ENCODE data around the gene RNU1-3.
"Not testable (repeated sequence)": the region's sequence is repeated elsewhere in the genome, so short reads cannot be mapped to it uniquely, and the experiment has no call there.

The RNU1-3 gene

DNA sequence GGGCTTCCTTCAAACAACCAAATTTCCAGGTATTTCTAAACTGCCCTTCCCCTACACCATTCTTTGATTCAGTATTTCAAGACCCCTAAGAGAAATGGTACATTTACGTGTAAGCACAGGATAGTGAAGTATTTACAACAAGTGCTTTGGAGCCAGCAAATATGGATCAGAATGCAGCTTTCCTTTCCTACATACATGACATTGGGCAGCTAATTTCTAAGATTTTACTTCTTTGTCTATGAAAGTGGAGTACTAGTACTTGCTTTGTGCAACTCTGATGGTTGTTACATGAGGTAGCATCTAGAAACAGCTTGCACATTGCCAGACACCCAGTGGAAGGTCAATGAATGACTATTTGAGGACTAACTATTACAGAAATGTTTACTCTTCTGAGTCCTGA lies 15.2 kb downstream of the RNU1-3 start:
- H3K9me3 ChIP-seq (ENCODE audit: control insufficient read depth, low read length); H3K36me3 ChIP-seq (ENCODE audit: control insufficient read depth, insufficient read depth, low read length); H3K4me3 ChIP-seq (ENCODE audit: insufficient read depth, low read depth, low read length, poor library complexity, severe bottlenecking); H3K27ac ChIP-seq (ENCODE audit: insufficient read depth, low read length, poor library complexity, severe bottlenecking); H3K27me3 ChIP-seq (replicated peaks; ENCODE audit: control insufficient read depth, insufficient read depth, low read length, poor library complexity, severe bottlenecking); DNase-seq; H3K4me1 ChIP-seq (ENCODE audit: control insufficient read depth, insufficient read depth, low read length, poor library complexity, severe bottlenecking): not testable (repeated sequence)

DNA sequence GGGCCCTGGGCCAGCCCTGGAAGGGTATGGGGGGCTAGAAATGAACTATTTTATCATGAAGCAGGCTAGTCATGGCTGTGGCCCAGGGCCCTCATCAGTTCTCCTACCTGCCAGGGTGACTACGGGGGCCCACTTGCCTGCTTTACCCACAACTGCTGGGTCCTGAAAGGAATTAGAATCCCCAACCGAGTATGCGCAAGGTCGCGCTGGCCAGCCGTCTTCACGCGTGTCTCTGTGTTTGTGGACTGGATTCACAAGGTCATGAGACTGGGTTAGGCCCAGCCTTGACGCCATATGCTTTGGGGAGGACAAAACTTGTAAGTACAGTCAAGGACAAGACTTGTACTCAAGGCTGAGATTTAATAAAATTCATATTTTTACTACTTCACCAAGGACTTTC lies 16.8 kb downstream of the RNU1-3 start:
- H3K36me3 ChIP-seq (ENCODE audit: control insufficient read depth, insufficient read depth, low read length); H3K27ac ChIP-seq (ENCODE audit: insufficient read depth, low read length, poor library complexity, severe bottlenecking); H3K9me3 ChIP-seq (ENCODE audit: control insufficient read depth, low read length); DNase-seq; H3K27me3 ChIP-seq (replicated peaks; ENCODE audit: control insufficient read depth, insufficient read depth, low read length, poor library complexity, severe bottlenecking); H3K4me1 ChIP-seq (ENCODE audit: control insufficient read depth, insufficient read depth, low read length, poor library complexity, severe bottlenecking); H3K4me3 ChIP-seq (ENCODE audit: insufficient read depth, low read depth, low read length, poor library complexity, severe bottlenecking): not testable (repeated sequence)

DNA sequence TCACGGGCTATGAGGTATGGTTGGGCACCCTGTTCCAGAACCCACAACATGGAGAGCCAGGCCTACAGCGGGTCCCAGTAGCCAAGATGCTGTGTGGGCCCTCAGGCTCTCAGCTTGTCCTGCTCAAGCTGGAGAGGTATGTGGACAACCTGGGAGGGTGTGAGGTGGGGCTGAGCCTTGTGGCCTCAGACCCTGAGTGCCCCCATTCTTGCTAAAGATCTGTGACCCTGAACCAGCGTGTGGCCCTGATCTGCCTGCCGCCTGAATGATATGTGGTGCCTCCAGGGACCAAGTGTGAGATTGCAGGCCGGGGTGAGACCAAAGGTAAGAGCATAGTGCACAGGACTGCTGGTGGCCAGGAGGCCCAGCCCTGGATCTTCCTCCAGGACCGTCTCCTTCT lies 17.4 kb downstream of the RNU1-3 start:
- DNase-seq; H3K27me3 ChIP-seq (replicated peaks; ENCODE audit: control insufficient read depth, insufficient read depth, low read length, poor library complexity, severe bottlenecking); H3K36me3 ChIP-seq (ENCODE audit: control insufficient read depth, insufficient read depth, low read length): not testable (repeated sequence)

DNA sequence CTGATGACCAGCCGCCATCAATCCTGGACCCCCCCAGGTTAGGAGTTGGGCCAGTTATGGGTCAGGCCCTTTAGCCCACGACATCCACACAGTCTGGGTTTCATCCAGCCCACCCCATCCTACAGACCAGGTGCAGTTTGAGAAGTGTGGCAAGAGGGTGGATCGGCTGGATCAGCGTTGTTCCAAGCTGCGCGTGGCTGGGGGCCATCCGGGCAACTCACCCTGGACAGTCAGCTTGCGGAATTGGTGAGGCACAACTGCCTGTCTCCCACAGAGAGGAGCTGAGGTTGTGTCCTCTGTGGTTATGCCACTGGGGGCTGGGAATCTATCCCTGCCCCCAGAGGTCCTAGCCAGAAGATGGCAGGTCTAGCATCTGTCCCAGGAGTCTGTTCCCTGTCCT lies 18.0 kb downstream of the RNU1-3 start:
- DNase-seq; H3K4me3 ChIP-seq (ENCODE audit: insufficient read depth, low read depth, low read length, poor library complexity, severe bottlenecking); H3K27me3 ChIP-seq (replicated peaks; ENCODE audit: control insufficient read depth, insufficient read depth, low read length, poor library complexity, severe bottlenecking); H3K27ac ChIP-seq (ENCODE audit: insufficient read depth, low read length, poor library complexity, severe bottlenecking); H3K9me3 ChIP-seq (ENCODE audit: control insufficient read depth, low read length); H3K36me3 ChIP-seq (ENCODE audit: control insufficient read depth, insufficient read depth, low read length): not testable (repeated sequence)
- peaks cover 13% of the 10 kb centered on the region for H3K4me1 ChIP-seq (ENCODE audit: control insufficient read depth, insufficient read depth, low read length, poor library complexity, severe bottlenecking)

More for the DNA sequence above, 17.4 kb downstream of the RNU1-3 start:
- not testable (repeated sequence) for H3K9me3 ChIP-seq (ENCODE audit: control insufficient read depth, low read length); H3K4me1 ChIP-seq (ENCODE audit: control insufficient read depth, insufficient read depth, low read length, poor library complexity, severe bottlenecking); H3K27ac ChIP-seq (ENCODE audit: insufficient read depth, low read length, poor library complexity, severe bottlenecking); H3K4me3 ChIP-seq (ENCODE audit: insufficient read depth, low read depth, low read length, poor library complexity, severe bottlenecking)

DNA sequence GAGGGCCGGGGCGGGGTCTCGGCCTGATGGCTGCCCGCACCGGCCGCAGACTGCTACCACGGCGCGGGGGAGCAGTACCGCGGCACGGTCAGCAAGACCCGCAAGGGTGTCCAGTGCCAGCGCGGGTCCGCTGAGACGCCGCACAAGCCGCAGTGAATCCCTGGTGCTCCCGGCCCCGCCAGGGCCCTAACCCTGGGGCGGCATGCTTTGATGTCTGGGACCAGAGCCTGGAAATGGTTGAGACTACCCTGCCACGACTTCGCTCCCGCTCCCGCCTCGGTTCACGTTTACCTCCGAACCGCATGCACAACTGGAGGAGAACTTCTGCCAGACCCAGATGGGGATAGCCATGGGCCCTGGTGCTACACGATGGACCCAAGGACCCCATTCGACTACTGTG lies 18.5 kb downstream of the RNU1-3 start:
- peaks cover 17% of the 10 kb centered on the region for H3K4me1 ChIP-seq (ENCODE audit: control insufficient read depth, insufficient read depth, low read length, poor library complexity, severe bottlenecking)
- DNase-seq; H3K36me3 ChIP-seq (ENCODE audit: control insufficient read depth, insufficient read depth, low read length); H3K27me3 ChIP-seq (replicated peaks; ENCODE audit: control insufficient read depth, insufficient read depth, low read length, poor library complexity, severe bottlenecking); H3K9me3 ChIP-seq (ENCODE audit: control insufficient read depth, low read length); H3K27ac ChIP-seq (ENCODE audit: insufficient read depth, low read length, poor library complexity, severe bottlenecking); H3K4me3 ChIP-seq (ENCODE audit: insufficient read depth, low read depth, low read length, poor library complexity, severe bottlenecking): not testable (repeated sequence)

DNA sequence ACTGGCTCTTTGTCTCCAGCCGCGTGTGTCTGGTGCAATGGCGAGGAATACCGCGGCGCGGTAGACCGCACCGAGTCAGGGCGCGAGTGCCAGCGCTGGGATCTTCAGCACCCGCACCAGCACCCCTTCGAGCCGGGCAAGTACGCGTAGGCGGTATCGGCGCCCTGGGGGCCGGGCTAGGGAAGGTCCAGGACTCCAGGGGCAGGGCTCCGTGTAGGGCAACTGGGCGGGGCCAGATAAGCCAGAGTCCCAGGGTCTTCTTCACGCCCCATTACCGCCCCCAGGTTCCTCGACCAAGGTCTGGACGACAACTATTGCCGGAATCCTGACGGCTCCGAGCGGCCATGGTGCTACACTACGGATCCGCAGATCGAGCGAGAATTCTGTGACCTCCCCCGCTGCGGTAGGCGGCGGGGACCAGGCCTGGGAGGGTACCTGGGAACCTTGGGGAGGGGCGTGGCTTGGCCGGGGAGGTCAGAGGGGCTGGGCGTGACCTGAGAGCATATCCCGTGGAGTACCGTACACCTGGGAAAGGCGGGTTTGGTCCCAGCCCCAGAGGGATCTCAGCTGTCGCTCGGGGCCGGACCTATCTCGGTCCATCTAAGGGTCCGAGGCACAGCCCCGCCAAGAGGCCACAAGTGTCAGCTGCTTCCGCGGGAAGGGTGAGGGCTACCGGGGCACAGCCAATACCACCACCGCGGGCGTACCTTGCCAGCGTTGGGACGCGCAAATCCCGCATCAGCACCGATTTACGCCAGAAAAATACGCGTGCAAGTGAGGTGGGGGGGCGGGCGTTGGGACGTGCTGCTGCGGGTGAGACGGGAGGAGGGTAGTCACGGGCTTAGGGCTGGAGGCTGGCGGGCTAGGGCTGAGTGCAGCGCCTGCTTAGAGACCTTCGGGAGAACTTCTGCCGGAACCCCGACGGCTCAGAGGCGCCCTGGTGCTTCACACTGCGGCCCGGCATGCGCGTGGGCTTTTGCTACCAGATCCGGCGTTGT lies 19.3 kb downstream of the RNU1-3 start:
- not testable (repeated sequence) for H3K27ac ChIP-seq (ENCODE audit: insufficient read depth, low read length, poor library complexity, severe bottlenecking); H3K9me3 ChIP-seq (ENCODE audit: control insufficient read depth, low read length); H3K27me3 ChIP-seq (replicated peaks; ENCODE audit: control insufficient read depth, insufficient read depth, low read length, poor library complexity, severe bottlenecking); H3K4me3 ChIP-seq (ENCODE audit: insufficient read depth, low read depth, low read length, poor library complexity, severe bottlenecking); H3K36me3 ChIP-seq (ENCODE audit: control insufficient read depth, insufficient read depth, low read length)
- peaks cover 24% of the 10 kb centered on the region for H3K4me1 ChIP-seq (ENCODE audit: control insufficient read depth, insufficient read depth, low read length, poor library complexity, severe bottlenecking)
- peak in 1 of 3 donors; percentile 10 for DNase-seq

DNA sequence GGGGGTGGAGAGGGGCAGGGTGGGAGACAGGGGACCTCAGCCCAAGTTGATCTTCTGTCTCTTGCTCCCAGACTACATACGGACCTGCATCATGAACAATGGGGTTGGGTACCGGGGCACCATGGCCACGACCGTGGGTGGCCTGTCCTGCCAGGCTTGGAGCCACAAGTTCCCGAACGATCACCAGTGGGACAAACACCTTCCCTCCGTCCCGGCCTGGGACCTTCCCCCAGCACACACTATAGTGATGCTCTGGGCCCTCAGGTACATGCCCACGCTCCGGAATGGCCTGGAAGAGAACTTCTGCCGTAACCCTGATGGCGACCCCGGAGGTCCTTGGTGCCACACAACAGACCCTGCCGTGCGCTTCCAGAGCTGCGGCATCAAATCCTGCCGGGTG lies 20.0 kb downstream of the RNU1-3 start:
- not testable (repeated sequence) for DNase-seq; H3K36me3 ChIP-seq (ENCODE audit: control insufficient read depth, insufficient read depth, low read length); H3K27me3 ChIP-seq (replicated peaks; ENCODE audit: control insufficient read depth, insufficient read depth, low read length, poor library complexity, severe bottlenecking); H3K27ac ChIP-seq (ENCODE audit: insufficient read depth, low read length, poor library complexity, severe bottlenecking); H3K4me3 ChIP-seq (ENCODE audit: insufficient read depth, low read depth, low read length, poor library complexity, severe bottlenecking); H3K9me3 ChIP-seq (ENCODE audit: control insufficient read depth, low read length)
- H3K4me1 ChIP-seq (ENCODE audit: control insufficient read depth, insufficient read depth, low read length, poor library complexity, severe bottlenecking): peaks cover 31% of the 10 kb centered on the region

DNA sequence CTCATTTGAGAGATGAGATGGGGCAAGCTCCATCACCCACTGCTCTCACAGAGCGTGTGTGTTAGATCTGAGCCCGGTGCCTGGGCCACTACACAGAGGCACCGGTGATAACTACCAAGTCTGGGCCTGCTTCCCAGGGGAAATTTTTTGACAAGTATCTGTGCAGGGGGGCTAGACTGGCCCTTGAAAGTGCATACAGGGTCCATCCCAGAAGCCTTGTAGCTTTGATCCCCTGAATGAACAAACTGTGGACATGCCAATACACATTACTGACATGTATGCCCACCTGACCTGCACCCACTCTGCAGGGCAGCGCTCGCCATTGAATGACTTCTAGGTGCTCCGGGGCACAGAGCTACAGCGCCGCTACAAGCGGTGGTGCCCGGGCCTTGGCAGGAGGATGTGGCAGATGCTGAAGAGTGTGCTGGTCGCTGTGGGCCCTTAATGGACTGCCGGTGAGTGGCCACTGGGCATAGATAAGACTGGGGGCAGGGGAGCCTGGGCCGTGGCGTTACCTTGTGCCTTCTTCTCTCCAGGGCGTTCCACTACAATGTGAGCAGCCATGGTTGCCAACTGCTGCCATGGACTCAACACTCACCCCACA lies 20.6 kb downstream of the RNU1-3 start:
- H3K4me3 ChIP-seq (ENCODE audit: insufficient read depth, low read depth, low read length, poor library complexity, severe bottlenecking); H3K27me3 ChIP-seq (replicated peaks; ENCODE audit: control insufficient read depth, insufficient read depth, low read length, poor library complexity, severe bottlenecking); H3K9me3 ChIP-seq (ENCODE audit: control insufficient read depth, low read length); H3K36me3 ChIP-seq (ENCODE audit: control insufficient read depth, insufficient read depth, low read length); H3K27ac ChIP-seq (ENCODE audit: insufficient read depth, low read length, poor library complexity, severe bottlenecking); DNase-seq: not testable (repeated sequence)
- H3K4me1 ChIP-seq (ENCODE audit: control insufficient read depth, insufficient read depth, low read length, poor library complexity, severe bottlenecking): peaks cover 31% of the 10 kb centered on the region

DNA sequence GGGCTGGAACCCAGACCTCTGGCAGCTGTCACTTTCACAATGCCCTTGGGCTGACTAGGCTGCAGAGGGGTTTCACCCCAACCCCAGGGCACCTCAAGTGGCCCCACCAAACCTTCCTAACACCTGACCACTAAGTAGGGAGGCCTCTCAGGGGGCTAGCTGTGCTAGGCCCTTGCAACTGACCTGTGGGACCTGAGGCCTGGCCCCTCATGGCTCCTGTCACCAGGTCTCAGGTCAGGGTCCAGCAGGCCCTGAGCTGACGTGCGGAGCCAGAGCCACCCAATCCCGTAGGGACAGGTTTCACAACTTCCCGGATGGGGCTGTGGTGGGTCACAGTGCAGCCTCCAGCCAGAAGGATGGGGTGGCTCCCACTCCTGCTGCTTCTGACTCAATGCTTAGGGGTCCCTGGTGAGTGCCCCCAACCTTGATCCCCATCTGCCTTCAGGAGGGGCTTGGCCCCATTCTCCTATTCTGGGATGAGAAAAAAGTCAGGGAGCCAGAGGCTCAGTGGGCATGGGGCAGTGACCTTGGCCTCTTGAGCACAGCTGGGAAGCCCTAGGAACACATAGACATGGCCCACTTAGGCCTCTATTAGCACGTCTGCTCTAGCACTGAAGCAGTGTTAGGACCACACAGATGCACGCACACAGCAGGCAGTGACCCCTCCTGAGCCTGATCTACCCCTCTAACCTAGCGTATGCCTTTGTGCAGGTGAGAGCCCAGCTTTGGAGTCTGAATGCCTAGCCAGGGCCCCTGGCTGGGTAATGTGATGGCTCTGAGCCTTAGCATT lies 21.3 kb downstream of the RNU1-3 start:
- Histone ChIP-seq H3K27ac (ENCODE audit: insufficient read depth, low read length, poor library complexity, severe bottlenecking) (peak overlapping the region; percentile 88), H3K4me1 (ENCODE audit: control insufficient read depth, insufficient read depth, low read length, poor library complexity, severe bottlenecking) (peaks cover 31% of the 10 kb centered on the region), H3K4me3 (ENCODE audit: insufficient read depth, low read depth, low read length, poor library complexity, severe bottlenecking) (peak overlapping the region; percentile 94)
- not testable (repeated sequence) for H3K9me3 ChIP-seq (ENCODE audit: control insufficient read depth, low read length); H3K27me3 ChIP-seq (replicated peaks; ENCODE audit: control insufficient read depth, insufficient read depth, low read length, poor library complexity, severe bottlenecking); H3K36me3 ChIP-seq (ENCODE audit: control insufficient read depth, insufficient read depth, low read length)
- DNase-seq: peak in 1 of 3 donors; percentile 10

All from effector memory CD4-positive, alpha-beta T cell (primary cell).